ENCODE measurements around the gene RBM27.
"Not testable (repeated sequence)": the region's sequence is repeated elsewhere in the genome, so short reads cannot be mapped to it uniquely, and the experiment has no call there.

Gene RBM27

DNA sequence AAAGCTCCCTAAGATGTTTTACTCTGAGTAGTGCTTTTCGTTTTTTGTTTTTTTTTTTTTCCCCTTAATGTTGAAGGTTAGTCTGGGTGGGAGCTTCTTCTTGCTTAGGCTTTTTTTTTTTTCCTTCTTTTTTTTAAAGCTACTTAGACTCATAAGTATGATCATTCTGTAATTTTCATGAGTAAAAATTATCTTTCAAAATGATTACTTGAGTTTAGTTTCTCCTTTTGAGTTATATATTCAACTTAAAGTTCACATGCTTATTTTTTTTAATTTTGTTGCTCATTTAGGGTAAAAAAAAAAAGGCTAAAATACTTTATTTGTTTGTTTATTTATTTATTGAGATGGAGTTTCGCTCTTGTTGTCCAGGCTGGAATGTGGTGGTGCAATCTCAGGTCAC is 2.9 kb downstream of the RBM27 start:
- no peak for DNase-seq

DNA sequence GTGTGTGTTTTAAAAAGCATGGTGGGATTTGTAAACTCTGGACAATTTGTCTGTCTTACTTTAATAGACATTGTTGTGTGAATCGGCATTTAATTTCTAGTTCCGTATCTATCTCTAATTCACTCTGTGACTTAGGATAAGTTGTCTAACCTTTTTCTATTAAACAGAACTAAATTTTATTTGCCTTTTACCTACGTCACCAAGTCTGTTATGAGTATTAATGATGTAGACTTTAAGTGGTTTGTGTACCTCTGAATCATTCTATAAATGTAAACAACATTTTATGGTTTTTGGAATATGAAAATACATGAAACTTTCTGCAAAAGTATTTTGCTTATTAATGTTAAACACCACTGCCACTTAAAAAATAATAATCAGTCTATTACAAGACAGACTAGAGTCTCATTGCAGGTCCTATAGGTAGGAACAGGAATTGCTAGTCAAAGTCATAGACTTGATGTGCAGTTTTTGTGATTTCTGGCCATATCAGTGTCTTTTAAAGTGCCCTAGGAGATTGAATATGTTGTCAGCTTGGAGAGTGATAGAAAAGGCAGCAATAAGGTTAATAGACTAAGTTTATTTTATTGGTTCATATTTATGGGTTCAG is 5.6 kb downstream of the RBM27 start:
- DNase-seq: no peak

DNA sequence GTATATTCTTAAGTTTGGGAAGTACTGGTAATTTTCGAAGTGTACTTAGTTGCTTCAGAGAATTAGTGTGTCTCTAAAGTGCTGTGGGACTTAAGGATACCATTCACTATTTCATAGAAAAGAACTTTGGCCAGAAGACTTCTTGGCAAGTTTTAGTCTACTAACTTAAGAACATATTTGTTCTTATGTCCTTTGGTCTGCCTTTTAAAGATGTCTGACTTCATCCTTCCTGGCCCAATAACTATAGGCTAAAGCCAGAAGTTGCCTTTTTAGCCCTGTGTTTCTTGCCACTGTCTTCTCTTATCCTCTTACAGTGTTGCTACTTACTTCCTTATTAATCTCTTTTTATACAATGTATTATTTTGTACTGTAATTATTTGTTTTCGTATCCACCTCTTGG is 6.3 kb downstream of the RBM27 start:
- no peak for DNase-seq

DNA sequence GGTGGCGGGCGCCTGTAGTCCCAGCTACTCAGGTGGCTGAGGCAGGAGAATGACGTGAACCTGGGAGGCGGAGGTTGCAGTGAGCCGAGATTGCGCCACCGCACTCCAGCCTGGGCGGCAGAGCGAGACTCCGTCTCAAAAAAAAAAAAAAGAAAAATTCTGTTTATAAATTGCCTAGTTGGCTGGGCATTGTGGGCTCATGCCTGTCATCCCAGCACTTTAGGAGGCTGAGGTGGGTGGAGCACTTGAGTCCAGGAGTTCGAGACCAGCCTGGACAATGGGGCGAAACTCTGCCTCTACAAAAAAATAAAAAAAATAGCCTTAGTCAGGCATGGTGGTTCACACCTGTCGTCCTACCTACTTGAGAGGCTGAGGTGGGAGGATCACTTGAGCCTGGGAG is 7.4 kb downstream of the RBM27 start:
- DNase-seq: not testable (repeated sequence)

DNA sequence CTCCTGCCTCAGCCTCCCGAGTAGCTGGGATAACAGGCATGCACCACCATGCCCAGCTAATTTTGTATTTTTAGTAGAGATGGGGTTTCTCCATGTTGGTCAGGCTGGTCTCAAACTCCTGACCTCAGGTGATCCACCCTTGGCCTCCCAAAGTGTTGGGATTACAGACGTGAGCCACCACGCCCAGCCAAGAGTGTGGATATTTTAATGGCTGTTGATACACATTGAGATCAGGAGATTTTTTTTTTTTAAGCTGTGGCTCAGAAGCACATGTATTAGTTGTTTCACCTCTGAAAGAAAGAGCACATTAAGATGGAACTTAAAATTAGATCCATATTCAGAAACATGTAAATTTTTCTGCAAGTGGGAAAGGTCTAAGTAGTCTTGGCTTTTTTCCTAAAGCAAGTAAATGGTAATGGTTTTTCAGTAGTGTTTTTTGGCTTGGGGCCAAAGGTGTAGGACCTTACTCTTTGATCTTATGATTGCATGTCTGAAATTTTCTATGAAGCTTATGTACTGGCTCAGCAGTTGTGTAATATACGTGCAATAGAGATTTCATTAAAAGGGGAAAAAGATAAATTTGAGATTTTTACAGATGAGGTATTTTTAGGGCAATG is 9.9 kb downstream of the RBM27 start:
- DNase-seq: no peak

DNA sequence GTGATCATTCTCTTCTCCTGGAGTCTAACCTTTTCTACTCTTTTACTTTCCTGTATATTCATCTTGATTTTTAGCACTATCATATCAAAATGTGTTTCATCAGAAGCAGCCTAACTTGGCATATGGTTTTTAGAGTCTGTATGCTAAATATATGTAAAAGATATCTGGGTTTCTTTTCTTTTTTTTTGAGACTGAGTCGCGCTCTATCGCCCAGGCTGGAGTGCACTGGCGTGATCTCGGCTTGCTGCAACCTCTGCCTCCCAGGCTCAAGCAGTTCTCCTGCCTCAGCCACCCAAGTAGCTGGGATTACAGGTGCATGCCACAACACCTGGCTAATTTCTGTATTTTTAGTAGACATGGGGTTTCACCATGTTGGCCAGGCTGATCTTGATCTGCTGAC is 11.5 kb downstream of the RBM27 start:
- DNase-seq: not testable (repeated sequence)

DNA sequence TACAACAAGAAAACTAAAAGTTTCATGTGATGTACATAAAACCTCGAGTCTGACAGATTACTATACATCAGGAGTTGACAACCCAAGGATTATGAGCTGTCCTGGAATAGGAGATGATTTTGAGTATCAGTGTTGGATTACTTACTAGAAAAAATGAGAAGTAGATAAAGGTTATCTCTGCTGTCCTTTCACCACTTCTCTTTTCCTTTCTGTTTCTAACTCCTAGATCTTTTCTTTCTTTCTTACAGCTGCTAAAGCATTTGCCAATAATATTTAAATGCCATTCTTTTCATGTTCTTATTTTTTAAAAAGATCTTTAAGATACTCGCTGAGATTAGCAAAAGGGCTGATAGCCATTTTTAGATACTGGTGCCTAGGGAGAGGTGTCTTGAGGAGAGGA is 14.8 kb downstream of the RBM27 start:
- no peak for DNase-seq

DNA sequence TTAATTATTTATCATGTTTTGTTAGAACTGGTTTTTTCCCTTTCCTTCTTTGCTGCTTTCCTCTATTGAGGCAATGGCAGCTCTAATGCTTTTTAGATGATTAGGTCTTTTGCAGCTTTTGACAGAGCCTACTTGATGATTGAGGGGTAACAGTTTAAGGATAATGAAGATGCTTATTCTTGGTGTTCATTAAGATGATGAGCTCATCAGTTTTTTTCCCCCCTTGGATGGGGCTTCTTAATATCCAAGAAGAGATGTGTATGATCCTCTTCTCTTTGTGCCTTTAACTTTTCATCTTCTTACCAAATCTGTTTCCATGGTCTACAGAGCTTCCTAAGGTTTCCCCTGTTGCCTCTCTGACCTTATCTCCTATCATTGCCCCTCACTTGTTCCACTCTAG is 15.8 kb downstream of the RBM27 start:
- no peak for DNase-seq

DNA sequence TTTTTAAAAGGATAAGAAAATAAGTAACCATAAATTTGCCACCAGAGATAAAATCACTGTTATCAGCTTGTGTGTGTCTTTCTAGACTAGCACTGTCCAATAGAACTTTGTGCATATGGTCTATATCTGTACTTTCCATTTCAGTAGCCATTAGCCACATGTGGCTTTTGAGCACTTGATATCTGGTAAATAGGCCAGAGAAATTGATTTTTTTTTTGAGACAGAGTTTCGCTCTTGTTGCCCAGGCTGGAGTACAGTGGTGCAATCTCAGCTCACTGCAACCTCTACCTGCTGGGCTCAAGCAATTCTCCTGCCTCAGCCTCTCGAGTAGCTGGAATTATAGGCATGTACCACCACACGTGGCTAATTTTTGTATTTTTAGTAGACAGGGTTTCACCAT is 17.8 kb downstream of the RBM27 start:
- DNase-seq: no peak

DNA sequence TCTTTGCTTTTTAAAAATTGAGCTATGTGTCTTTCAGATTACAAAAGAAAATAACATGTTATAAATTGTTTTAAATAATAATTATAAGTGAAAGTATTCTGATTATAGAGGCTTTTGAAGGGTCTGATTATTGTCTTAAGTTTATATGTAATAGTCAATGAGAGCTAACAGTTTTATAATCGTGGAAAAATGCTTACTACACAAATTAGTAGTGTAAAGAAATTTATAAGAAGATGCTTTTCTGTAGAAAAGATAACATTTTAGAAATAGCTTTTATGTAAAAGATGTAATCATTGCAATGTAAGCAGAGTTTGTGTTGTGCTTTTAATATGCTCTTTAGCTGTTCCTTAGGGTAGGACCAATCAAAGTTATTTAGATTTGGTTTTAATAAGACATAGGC is 18.6 kb downstream of the RBM27 start:
- DNase-seq: no peak

DNA sequence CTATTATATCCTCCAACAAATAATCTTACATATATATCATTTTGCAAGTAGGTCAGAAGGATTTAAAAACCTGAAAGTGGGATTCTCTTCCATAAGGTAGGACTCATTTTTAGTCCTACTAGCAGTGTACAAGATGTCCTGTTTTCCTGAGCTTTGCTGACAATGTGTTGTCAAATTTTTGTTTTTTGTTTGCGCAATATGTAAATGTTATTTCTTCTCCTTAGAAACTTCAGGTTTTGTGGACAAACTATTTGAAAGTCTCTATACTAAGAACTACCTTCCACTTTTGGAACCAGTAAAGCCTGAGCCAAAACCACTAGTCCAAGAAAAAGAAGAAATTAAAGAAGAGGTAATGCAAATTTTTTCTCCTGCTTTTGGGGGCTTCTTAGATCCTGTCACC is 19.8 kb downstream of the RBM27 start:
- DNase-seq: no peak

DNA sequence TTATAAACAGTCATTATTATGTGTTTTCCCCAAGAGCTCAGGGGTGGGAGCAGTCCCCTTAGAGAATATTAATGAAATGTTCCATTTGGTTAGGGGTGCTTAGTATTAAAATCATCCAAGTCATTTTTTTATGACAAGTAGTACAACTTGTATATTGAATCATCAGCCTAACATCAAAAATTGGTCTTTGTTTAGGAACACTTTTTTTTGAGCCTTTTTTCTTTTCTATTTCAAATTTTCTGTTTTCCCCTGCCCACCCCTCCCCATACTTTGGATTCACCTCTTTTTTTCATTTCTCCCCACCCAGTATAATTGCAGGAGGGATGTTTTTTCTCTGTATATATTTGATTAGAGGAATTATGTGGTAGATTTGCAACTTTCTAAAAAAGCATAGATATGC is 25.8 kb downstream of the RBM27 start:
- DNase-seq: no peak

DNA sequence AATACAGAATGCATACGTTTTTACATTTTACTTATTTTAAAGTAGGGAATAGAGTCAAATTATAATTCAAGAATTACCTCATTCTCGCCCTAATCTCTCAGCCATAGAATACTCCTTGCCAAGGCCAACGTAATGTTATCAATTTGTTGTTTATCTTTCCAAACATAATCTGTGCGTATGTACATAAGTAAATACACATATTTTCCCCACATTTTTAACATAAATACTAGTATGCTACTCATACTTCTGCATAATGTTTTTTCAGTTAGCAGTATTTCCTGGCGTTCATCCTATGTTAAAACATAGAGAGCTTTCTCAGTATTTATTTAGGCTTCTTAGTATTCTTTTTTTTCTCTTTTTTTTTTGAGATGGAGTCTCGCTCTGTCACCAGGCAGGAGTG is 28.8 kb downstream of the RBM27 start:
- no peak for DNase-seq

DNA sequence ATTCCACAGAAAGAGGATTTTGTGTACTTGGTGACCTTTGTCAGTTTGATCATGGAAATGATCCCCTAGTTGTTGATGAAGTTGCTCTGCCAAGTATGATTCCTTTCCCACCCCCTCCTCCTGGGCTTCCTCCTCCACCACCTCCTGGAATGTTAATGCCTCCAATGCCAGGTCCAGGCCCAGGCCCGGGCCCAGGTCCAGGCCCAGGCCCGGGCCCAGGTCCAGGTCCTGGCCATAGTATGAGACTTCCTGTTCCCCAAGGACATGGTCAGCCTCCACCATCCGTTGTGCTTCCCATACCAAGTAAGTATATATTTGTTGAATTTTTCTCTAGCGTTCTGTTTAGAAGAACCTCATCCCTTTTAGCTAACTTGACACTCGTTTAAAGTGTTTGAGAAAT is 30.0 kb downstream of the RBM27 start:
- no peak for DNase-seq

DNA sequence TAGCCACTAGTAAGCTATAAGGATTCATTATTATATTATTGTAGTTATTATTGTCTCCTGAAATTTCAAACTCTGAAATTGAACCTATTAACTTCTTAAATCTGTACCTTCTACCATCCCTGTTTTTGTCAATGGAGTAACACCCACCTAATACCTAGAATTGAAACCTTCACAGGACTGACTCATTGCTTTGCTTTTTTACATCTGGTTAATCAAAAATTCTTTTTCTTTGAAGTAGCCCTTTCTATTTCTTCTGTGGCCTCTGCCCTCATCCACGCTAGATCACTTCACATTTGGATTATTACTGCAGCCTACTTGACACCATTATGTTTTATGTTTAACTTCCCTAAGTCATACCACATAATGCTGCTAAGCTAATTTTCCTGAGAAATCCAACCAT is 35.6 kb downstream of the RBM27 start:
- DNase-seq: no peak

DNA sequence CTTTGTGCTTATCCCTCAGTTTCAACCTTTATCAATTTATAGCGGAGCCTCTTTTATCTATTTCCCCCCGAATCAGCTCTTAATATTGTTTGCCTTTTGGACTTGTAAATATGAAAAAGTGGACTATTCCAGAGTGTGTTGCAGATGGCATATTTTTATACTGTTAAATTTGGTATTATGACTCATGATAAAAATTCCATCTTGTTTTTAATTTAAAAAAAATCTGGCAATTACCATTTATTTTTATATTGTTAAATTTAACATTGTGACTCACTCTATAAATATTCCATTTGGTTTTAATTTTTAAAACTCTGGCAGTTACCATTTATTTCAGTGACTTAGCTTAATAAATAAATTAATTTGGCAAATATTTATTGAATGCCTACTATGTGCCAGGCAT is 37.5 kb downstream of the RBM27 start:
- DNase-seq: no peak

DNA sequence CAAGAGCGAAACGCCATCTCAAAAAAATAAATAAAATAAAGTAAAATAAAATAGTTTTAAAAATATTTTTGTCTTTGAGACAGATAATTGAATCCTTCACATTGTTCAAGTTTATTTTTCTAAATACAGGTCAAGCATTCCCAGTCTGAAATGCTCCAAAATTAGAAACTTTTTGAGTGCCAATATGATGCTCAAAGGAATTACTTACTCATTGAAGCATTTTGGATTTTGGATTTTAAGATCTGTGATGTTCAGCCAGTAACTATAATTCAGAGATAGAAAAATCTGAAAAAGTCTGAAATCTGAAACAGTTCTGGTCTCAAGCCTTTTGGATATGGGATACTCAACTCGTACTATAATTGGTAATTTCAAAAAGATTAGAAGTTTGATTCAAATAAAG is 39.8 kb downstream of the RBM27 start:
- DNase-seq: no peak

DNA sequence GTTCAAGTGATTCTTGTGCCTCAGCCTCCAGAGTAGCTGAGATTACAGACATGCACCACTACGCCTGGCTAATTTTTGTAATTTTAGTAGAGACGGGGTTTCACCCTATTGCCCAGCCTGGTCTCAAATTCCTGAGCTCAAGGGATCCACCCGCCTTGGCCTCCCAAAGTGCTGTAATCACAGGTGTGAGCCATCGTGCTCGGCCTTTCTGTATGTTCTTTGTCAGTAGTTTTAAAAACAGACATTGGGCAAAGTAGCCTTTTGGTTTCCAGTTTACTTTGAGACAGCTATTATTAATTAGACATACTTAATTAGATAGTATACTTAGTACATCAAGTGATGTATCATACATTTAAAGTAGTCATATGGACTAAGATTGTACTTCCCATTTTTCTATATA is 45.2 kb downstream of the RBM27 start:
- DNase-seq: no peak

DNA sequence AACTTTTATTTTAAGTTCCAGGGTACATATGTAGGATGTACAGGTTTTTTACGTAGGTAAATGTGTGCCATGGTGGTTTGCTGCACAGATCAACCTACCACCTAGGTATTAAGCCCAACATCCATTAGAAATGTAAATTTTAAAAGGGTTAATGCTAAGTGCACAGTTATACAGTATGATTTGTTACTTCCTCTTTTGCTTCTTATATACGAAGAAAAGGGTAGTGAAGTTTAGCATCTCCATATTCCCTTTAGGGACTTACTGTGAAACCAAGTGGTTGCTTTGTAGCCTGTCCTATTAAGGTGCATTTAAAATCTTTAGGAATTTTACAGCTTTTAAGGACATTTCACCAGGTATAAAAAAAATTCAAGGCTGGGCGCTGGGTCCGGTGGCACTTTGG is 46.4 kb downstream of the RBM27 start:
- DNase-seq: no peak

All from stimulated activated CD4-positive, alpha-beta T cell treated with anti-CD3 and anti-CD28 coated beads, Interleukin-12 subunit alpha, Interleukin-12 subunit beta, amount 100 ng/mL, for 4 hours (primary cell).